ENCODE measurements around the gene TSPAN11.

The TSPAN11 gene

DNA sequence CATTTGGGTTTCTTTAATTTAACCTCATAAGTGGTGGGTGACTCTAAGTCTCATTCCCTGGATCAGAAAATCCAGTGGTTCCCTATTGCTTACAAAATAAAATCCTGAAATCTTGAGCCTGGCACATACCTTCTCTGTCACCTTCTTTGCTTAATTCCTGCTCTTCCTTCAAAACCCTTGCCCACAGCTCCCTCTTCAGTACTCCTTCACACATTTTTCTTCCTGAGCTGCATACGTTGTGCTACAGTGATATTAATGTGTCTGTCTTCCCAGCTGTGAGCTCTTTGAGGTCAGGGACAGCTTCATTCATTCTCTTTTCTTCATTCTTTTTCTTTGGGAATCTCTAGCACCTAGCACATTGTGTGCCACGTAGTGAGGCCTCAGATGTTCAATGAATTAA lies 9.5 kb downstream of the TSPAN11 start:
- Histone ChIP-seq H3K27me3 (no peaks in the 10 kb centered on the region), H3K36me3 (no peaks in the 10 kb centered on the region), H3K9me3 (no peaks in the 10 kb centered on the region), H3K27ac (no peak overlapping the region), H3K4me1 (no peaks in the 10 kb centered on the region), H3K4me3 (no peak overlapping the region)
- no peak for DNase-seq
- TF ChIP-seq, protein P1, sequence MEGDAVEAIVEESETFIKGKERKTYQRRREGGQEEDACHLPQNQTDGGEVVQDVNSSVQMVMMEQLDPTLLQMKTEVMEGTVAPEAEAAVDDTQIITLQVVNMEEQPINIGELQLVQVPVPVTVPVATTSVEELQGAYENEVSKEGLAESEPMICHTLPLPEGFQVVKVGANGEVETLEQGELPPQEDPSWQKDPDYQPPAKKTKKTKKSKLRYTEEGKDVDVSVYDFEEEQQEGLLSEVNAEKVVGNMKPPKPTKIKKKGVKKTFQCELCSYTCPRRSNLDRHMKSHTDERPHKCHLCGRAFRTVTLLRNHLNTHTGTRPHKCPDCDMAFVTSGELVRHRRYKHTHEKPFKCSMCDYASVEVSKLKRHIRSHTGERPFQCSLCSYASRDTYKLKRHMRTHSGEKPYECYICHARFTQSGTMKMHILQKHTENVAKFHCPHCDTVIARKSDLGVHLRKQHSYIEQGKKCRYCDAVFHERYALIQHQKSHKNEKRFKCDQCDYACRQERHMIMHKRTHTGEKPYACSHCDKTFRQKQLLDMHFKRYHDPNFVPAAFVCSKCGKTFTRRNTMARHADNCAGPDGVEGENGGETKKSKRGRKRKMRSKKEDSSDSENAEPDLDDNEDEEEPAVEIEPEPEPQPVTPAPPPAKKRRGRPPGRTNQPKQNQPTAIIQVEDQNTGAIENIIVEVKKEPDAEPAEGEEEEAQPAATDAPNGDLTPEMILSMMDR (IDR thresholded peaks at IDR 0.05) = no peak
- intact Hi-C loops (cut with DNase I; ENCODE audit: low total_unique reads) = no loop called here

- peak in 1 of 2 donors; percentile 19 for DNase-seq
- Histone ChIP-seq H3K27me3 (no peaks in the 10 kb centered on the region), H3K4me1 (no peaks in the 10 kb centered on the region), H3K27ac (no peak overlapping the region), H3K36me3 (no peaks in the 10 kb centered on the region), H3K4me3 (no peak overlapping the region), H3K9me3 (no peaks in the 10 kb centered on the region)
- TF ChIP-seq, protein P1 (IDR thresholded peaks at IDR 0.05) = no peak
- intact Hi-C loops (cut with DNase I; ENCODE audit: low total_unique reads) = no loop called here
These were observed 12.7 kb downstream of the TSPAN11 start for GRCh38 chr12:30939234-30939633.

DNA sequence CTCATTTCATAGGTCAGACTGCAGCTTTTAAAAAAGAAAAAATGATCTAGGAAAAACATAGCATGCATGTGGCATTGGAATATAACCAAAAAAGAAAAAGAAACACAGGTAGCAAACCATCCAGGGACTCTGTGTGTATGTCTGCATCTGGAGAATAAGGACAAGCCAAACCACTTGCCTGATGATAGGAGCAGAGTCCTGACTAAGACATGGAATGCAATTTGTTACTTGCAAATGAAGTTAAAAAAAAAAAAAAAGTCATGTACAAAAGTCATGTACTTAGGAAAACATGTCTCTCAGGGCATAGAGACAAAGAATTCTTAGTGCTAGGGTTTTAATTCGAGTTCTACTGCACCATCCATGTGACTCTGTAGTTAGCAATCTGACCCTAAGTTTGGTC lies 15.9 kb downstream of the TSPAN11 start:
- H3K4me1 ChIP-seq = no peaks in the 10 kb centered on the region
- H3K4me3 ChIP-seq = no peak overlapping the region
- intact Hi-C loops (cut with DNase I; ENCODE audit: low total_unique reads) = no loop called here
- H3K36me3 ChIP-seq = no peaks in the 10 kb centered on the region
- TF ChIP-seq, protein P1 (IDR thresholded peaks at IDR 0.05) = no peak
- H3K9me3 ChIP-seq = no peaks in the 10 kb centered on the region
- H3K27me3 ChIP-seq = no peaks in the 10 kb centered on the region
- DNase-seq = no peak
- H3K27ac ChIP-seq = no peak overlapping the region

DNA sequence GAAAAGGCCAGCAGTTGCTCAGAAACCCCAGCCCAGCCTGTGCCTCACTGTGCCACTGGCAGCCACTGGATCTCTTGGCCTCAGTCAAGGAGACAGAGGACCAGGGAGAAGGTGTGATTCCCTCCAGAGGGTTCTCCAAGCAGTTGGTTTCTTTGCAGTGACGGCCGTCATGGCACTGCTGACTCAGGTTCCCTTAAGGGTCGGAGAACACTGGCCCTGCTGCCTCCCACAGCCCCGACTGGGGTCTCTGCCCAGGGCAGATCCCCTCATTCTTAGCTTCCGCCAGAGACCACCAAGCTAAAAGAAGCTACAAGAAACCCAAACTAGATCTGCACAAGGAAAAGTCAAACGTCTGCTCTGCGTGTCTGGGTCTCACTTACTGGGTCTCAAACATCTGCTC lies 16.4 kb downstream of the TSPAN11 start:
- intact Hi-C loops (cut with DNase I; ENCODE audit: low total_unique reads) = no loop called here
- Histone ChIP-seq H3K9me3 (no peaks in the 10 kb centered on the region), H3K27ac (no peak overlapping the region), H3K4me1 (no peaks in the 10 kb centered on the region), H3K36me3 (no peaks in the 10 kb centered on the region), H3K4me3 (no peak overlapping the region), H3K27me3 (no peaks in the 10 kb centered on the region)
- TF ChIP-seq, protein P1 (IDR thresholded peaks at IDR 0.05) = no peak
- DNase-seq = peak in 1 of 2 donors; percentile 4

- no peak overlapping the region for H3K27ac ChIP-seq
- no peak overlapping the region for H3K4me3 ChIP-seq
- H3K36me3 ChIP-seq = no peaks in the 10 kb centered on the region
- intact Hi-C loops (cut with DNase I; ENCODE audit: low total_unique reads) = no loop called here
- H3K4me1 ChIP-seq = no peaks in the 10 kb centered on the region
- no peaks in the 10 kb centered on the region for H3K9me3 ChIP-seq
- TF ChIP-seq, protein P1 (IDR thresholded peaks at IDR 0.05) = no peak
- no peaks in the 10 kb centered on the region for H3K27me3 ChIP-seq
- no peak for DNase-seq
These were observed 19.1 kb downstream of the TSPAN11 start for GRCh38 chr12:30945443-30946164.
